ENCODE data around the gene TCF12. TPM values are rescaled to one million over a fixed set of nuclear protein-coding genes. Genes with fewer than 3 reads are reported as not detected.

TCF12 gene
- total and polyA plus RNA-seq, 11 donors = 6.5 to 77.3 (median 43.5) TPM

DNA sequence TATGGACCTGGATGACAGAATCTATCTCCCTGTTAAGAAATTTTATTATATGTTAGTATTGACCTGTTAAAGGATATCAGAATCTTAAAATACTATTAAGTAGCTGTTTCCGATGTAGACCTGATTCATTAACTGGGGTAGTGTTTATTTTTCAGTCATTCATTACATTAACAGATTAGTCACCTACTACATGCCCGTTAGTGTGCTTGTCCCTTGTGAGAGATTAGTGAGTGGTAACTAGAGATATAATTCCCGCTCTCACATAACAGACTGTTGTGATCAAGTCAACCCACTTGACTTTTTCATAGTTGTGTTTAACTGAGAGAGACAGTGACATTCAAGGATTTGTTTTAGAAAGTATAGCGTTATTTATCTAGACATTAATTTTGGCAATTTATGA, 166.8 kb downstream of the TCF12 start:
- Histone ChIP-seq H3K27ac (no peak overlapping the region), H3K36me3 (no peaks in the 10 kb centered on the region), H3K27me3 (no peaks in the 10 kb centered on the region), H3K4me1 (peaks cover 0 to 30% (median 21%) of the 10 kb centered on the region in 12 donors), H3K4me3 (no peak overlapping the region), H3K9me3 (no peaks in the 10 kb centered on the region)
- DNase-seq (no peak), ATAC-seq (peak in 1 of 4 donors; percentile 34)
- intact Hi-C loops (cut with DNase I) = no loop called here
- TF ChIP-seq, protein P1, sequence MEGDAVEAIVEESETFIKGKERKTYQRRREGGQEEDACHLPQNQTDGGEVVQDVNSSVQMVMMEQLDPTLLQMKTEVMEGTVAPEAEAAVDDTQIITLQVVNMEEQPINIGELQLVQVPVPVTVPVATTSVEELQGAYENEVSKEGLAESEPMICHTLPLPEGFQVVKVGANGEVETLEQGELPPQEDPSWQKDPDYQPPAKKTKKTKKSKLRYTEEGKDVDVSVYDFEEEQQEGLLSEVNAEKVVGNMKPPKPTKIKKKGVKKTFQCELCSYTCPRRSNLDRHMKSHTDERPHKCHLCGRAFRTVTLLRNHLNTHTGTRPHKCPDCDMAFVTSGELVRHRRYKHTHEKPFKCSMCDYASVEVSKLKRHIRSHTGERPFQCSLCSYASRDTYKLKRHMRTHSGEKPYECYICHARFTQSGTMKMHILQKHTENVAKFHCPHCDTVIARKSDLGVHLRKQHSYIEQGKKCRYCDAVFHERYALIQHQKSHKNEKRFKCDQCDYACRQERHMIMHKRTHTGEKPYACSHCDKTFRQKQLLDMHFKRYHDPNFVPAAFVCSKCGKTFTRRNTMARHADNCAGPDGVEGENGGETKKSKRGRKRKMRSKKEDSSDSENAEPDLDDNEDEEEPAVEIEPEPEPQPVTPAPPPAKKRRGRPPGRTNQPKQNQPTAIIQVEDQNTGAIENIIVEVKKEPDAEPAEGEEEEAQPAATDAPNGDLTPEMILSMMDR (IDR thresholded peaks at IDR 0.05) = no peak
- no peak for TF ChIP-seq POLR2A (IDR thresholded peaks at IDR 0.05)
- 55 to 62% (median 59%) methylated on average over 4 of the region's 4 CpGs for WGBS, 4 donors

DNA sequence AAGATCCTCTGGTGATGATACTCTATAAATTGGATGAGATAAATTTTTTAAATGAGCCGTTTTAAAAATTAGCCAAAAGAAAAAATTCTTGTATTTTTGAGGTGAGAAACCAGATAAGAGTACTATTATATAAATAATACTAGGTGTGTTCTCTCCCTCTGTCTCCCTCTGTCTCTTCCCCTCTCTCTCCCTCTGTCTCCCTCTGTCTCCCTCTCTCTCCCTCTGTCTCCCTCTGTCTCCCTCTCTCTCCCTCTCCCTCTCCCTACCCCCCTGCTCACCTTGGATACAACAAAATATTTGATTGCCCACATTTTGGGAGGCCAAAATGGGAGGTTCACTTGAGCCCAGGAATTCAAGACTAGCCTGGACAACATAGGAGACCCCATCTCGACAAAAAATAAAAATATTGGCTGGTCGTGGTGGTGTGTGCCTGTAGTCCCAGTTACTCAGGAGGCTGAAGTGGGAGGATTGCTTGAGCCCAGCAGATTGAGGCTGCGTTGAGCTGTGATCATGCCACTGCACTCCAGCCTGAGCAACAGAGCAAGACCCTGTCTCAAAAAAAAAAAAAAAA, 168.5 kb downstream of the TCF12 start:
- intact Hi-C loops (cut with DNase I) = no loop called here
- Histone ChIP-seq H3K27me3 (no peaks in the 10 kb centered on the region), H3K4me3 (no peak overlapping the region), H3K27ac (no peak overlapping the region), H3K9me3 (no peaks in the 10 kb centered on the region), H3K36me3 (peaks cover 0 to 4% (median 0%) of the 10 kb centered on the region in 9 donors), H3K4me1 (peaks cover 0 to 16% (median 8%) of the 10 kb centered on the region in 12 donors)
- DNase-seq (no peak), ATAC-seq (no peak)
- 91 to 97% (median 95%) methylated on average over 4 of the region's 4 CpGs for WGBS, 4 donors
- TF ChIP-seq, protein P1 (IDR thresholded peaks at IDR 0.05) = no peak
- TF ChIP-seq POLR2A (IDR thresholded peaks at IDR 0.05) = no peak

DNA sequence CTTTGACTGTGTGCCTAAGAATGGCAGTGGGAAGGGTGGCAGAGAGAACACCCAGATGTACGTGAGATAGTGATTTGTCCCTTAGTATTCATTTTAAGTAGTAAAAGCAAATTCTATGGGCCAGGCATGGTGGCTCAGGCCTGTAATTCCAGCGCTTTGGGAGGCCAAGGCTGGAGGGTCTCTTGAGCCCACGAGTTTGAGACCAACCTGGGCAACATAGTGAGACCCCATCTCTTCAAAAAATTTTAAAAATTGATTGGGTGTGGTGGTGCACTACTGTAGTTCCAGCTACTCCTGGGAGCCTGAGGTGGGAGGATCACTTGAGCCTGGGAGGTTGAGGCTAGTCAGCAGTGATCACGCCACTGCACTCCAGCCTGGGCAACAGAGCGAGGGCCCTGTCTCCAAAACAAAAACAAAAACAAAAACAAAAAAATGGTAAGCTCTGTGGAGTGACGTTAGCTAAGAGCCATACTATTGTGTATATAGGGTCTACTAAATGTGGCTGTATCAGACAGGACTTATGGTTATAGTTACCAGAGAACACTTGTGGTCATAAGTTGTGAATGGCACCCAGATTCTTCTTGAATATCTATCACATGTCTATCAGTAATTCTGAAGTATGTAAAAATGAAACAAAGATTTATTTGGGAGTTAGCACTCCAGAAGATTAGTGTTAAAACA, 171.5 kb downstream of the TCF12 start:
- DNase-seq (no peak), ATAC-seq (no peak)
- Histone ChIP-seq H3K27ac (no peak overlapping the region), H3K4me3 (no peak overlapping the region), H3K9me3 (no peaks in the 10 kb centered on the region), H3K36me3 (peaks cover 0 to 26% (median 8%) of the 10 kb centered on the region in 9 donors), H3K27me3 (no peaks in the 10 kb centered on the region), H3K4me1 (peaks cover 0 to 6% (median 0%) of the 10 kb centered on the region in 12 donors)
- 93 to 96% (median 93%) methylated on average over 6 of the region's 6 CpGs for WGBS, 4 donors
- intact Hi-C loops (cut with DNase I) = loop anchor here in 1 of 10 donors (10.0 kb wide), 1 partner anchor 55 kb away; no protein-coding TSS in a partner anchor
- TF ChIP-seq, protein P1 (IDR thresholded peaks at IDR 0.05) = no peak
- no peak for TF ChIP-seq POLR2A (IDR thresholded peaks at IDR 0.05)

DNA sequence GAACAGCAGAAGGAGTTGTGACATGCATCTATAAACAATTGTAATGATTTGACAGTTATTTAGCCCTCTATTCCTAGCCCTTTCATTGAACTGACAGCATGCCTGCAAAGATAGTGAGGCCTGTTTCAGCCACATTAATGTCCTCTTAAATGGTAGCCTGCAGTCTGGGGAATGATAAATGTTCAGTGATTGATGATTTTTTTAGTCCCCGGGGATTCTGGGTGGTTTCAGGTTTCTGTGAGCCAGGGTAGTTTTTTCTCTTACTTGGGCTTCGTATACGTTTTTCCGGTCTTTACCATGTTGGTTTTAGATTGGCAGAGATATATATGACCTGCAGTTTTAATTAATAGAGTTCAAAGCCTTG, 172.0 kb downstream of the TCF12 start:
- TF ChIP-seq, protein P1 (IDR thresholded peaks at IDR 0.05) = no peak
- TF ChIP-seq POLR2A (IDR thresholded peaks at IDR 0.05) = no peak
- H3K27me3 ChIP-seq = no peaks in the 10 kb centered on the region
- ATAC-seq (no peak), DNase-seq (no peak)
- peaks cover 0 to 6% (median 0%) of the 10 kb centered on the region in 12 donors for H3K4me1 ChIP-seq
- H3K4me3 ChIP-seq = no peak overlapping the region
- peaks cover 0 to 28% (median 8%) of the 10 kb centered on the region in 9 donors for H3K36me3 ChIP-seq
- H3K27ac ChIP-seq = no peak overlapping the region
- no peaks in the 10 kb centered on the region for H3K9me3 ChIP-seq
- WGBS, 4 donors = 88 to 91% (median 89%) methylated on average over 4 of the region's 4 CpGs
- intact Hi-C loops (cut with DNase I) = loop anchor here in 1 of 10 donors (10.0 kb wide), 1 partner anchor 56 kb away; no protein-coding TSS in a partner anchor
